ENCODE data around the gene TBC1D5.
"Not testable (repeated sequence)": the region's sequence is repeated elsewhere in the genome, so short reads cannot be mapped to it uniquely, and the experiment has no call there.

Gene TBC1D5

DNA sequence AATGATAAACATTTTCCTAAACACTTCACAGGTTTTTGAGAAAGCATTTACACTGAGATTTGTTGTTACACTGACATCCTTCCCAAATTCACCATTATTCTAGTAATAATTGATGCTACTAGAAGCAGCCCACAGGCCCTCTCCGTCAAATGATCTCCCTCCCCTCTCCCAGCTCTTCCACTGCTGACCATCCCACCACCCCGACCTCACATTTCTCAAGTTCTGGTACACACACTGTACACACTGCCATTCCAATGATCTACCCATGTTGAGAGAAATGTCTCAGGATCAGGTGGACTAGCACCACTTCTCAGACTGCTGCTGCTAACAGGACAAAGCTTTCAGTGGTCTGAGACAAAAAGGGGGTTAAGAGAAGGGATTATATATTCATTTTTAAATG, 3.5 kb downstream of the TBC1D5 start:
- TF ChIP-seq, protein P1, sequence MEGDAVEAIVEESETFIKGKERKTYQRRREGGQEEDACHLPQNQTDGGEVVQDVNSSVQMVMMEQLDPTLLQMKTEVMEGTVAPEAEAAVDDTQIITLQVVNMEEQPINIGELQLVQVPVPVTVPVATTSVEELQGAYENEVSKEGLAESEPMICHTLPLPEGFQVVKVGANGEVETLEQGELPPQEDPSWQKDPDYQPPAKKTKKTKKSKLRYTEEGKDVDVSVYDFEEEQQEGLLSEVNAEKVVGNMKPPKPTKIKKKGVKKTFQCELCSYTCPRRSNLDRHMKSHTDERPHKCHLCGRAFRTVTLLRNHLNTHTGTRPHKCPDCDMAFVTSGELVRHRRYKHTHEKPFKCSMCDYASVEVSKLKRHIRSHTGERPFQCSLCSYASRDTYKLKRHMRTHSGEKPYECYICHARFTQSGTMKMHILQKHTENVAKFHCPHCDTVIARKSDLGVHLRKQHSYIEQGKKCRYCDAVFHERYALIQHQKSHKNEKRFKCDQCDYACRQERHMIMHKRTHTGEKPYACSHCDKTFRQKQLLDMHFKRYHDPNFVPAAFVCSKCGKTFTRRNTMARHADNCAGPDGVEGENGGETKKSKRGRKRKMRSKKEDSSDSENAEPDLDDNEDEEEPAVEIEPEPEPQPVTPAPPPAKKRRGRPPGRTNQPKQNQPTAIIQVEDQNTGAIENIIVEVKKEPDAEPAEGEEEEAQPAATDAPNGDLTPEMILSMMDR (conservative IDR thresholded peaks at IDR 0.05): no peak
- no peak for TF ChIP-seq ZFX (IDR thresholded peaks at IDR 0.05)
- H3K27ac ChIP-seq: no peak overlapping the region

DNA sequence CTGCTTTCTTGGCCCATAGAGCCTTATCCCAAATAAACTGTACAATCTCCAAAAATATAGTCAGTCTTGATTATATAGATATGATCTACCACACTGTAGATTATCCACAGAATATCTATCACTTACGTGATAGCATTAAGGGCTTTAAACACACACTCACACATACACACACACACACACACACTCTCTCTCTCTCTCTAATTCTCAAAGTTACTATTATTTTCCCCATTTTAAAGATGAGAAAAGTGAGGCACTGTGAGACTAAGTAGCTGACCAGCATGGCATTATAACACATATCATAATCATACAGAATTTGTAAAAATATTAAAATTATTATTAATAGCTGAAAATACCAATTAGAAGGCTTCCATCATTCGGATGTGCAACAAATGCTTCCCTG, 4.2 kb downstream of the TBC1D5 start:
- TF ChIP-seq, protein P1 (conservative IDR thresholded peaks at IDR 0.05): no peak
- TF ChIP-seq ZFX (IDR thresholded peaks at IDR 0.05): no peak
- H3K27ac ChIP-seq: no peak overlapping the region

DNA sequence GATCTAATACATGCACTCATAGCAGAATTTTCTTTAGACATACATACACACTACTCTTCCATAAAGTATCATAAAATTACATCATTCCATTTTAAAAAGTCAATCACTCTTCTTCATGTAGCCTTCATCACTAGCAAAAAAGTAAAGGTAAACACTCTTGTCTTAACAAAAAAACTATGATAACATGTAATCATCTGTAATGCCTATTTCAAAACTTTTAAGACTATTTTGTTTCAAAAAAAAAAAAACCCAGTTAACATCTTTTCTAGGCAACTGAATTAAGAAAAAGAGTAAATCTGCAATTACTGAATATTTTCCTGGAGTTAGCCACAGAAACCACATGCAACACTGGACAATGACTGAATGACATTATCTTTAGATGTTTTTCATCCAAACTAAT, 4.8 kb downstream of the TBC1D5 start:
- H3K27ac ChIP-seq: no peak overlapping the region
- TF ChIP-seq, protein P1 (conservative IDR thresholded peaks at IDR 0.05): no peak
- no peak for TF ChIP-seq ZFX (IDR thresholded peaks at IDR 0.05)

DNA sequence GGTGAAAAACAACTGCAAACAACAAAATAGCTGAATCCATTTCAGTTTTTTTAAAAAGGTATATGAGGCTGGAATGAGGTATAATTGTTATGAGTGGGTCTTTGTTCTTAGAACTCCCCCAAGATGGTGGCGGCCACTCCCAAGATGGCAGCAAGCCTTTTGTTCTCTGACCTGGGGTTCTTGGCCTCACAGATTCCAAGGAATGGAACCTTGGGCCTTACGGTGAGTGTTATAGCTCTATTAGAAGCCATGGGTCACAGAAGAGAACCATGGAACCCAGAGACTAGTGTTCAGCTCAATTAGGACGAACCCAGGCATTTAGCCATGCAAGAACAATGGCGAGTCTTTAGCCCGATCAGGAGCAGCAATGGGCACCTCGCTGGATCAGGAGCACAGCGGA, 7.1 kb downstream of the TBC1D5 start:
- H3K27ac ChIP-seq: not testable (repeated sequence)

DNA sequence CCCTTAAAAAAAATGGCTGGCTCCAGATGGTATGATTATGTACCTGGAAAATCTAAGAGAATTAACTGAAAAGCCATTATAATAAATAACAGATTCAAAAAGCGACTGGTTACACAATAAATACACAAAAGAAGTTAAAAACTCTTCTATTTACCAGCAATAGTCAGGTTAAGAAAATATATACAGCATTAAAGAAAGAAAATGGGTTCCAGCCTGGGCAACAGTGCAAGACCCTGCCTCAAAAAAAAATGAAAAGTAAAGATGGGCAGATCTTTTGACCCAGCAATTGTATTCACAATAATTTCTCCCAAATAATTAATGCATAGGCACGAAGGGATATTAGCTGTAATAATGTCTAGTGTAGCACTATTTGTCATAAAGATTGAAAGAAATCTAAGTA, 8.7 kb downstream of the TBC1D5 start:
- TF ChIP-seq ZFX (IDR thresholded peaks at IDR 0.05): no peak
- TF ChIP-seq, protein P1 (conservative IDR thresholded peaks at IDR 0.05): no peak
- no peak overlapping the region for H3K27ac ChIP-seq

DNA sequence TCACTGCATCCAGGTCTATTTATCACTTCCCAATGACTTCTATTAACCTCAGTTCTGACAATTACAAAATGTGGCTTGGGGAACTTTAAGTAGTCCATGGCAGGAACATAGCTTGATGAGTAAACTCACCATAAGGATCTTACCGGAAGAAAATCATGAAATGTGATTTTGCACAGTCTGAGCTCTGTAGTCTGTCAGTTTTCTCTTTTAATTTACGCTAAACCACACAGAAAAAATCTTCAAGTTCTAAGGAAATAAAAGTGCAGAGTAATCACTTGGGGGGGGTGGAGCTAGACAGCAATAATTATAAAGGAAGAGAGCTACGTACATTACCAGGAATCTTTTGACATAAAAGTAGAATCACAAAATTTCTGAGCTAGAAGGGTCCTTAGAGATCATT, 9.2 kb downstream of the TBC1D5 start:
- H3K27ac ChIP-seq: no peak overlapping the region
- TF ChIP-seq, protein P1 (conservative IDR thresholded peaks at IDR 0.05): no peak
- TF ChIP-seq ZFX (IDR thresholded peaks at IDR 0.05): no peak

DNA sequence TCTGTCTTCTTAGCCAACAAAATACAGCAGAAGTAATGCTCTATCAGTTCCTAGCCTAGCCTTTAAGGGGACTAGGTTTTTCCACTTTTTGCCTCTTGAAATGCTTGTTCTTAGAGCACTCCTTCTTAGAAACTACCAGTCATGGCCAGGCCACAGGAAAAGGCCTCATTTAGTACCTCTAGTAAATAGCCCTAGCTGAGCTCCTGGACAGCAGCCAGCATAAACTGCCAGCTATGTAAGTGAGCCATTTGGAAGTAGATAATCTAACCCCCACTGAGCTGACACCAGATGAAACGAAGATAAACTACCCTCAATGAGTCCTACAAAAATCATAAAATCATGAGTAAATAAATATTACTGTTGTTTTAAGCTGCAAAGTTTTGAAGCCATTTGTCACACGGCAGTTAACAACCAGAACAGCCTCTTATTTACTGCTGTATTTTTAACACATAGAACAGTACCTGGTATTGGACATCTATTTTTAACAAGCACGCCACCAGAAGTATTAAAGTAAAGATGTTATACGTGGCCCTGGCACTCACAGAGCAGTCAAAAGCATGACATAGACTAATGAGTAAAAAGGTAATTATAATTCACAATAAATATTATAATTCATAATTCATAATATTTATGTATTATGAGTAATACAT, 12.0 kb downstream of the TBC1D5 start:
- TF ChIP-seq, protein P1 (conservative IDR thresholded peaks at IDR 0.05): peak; percentile 3; the same call in 1 of the 2 replicates
- TF ChIP-seq ZFX (IDR thresholded peaks at IDR 0.05): no peak
- H3K27ac ChIP-seq: no peak overlapping the region

DNA sequence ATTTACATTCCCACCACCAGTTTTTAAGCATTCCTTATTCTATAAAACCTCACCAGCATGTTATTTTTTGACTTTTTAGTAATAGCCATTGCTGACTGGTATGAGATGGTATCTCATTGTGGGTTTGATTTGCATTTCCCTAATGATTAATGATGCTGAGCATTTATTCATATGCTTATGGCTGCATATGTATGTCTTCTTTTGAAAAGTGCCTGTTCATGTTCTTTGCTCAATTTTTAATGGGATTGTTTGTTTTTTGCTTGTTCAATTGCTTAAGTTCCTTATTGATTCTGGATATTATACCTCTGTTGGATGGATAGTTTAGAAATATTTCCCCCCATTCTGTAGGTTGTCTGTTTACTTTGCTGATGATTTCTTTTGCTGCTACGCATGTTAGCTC, 16.1 kb downstream of the TBC1D5 start:
- TF ChIP-seq ZFX (IDR thresholded peaks at IDR 0.05): no peak
- TF ChIP-seq, protein P1 (conservative IDR thresholded peaks at IDR 0.05): no peak
- H3K27ac ChIP-seq: no peak overlapping the region

DNA sequence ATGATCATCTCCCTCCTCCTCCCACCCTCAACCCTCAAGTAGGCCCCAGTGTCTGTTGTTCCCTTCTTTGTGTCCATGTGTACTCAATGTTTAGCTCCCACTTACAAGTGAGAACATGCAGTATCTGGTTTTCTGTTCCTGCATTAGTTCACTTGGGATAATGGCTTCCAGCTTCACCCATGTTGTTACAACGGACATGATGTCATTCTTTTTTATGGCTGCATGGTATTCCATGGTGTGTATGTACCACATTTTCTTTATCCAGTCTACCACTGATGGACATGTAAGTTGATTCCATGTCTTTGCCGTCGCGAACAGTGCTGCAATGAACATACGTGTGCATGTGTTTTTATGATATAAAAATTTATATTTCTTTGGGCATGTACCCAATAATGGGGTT, 16.6 kb downstream of the TBC1D5 start:
- H3K27ac ChIP-seq: not testable (repeated sequence)
